ENCODE data around the gene GPATCH2.
"Not testable (repeated sequence)": the region's sequence is repeated elsewhere in the genome, so short reads cannot be mapped to it uniquely, and the experiment has no call there.

Gene GPATCH2

DNA sequence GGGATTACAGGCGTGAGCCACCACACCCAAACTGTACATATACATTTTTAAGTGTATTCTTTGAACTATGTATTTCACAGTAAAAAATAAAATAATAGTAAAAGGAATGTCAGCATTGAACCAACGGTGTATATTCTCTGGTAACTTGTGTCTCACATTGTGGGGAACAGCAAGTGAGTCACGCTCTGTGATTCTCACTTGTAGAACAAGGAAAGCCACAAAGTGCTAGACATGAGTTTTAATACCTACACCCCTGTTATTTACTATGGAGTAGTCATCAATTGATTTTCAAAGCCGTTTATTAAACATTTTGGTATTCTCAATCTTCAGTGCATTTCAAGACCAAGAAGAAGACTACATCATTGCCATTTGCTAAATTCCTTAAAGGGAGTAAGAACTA is 197.2 kb downstream of the GPATCH2 start:
- no peak for DNase-seq

DNA sequence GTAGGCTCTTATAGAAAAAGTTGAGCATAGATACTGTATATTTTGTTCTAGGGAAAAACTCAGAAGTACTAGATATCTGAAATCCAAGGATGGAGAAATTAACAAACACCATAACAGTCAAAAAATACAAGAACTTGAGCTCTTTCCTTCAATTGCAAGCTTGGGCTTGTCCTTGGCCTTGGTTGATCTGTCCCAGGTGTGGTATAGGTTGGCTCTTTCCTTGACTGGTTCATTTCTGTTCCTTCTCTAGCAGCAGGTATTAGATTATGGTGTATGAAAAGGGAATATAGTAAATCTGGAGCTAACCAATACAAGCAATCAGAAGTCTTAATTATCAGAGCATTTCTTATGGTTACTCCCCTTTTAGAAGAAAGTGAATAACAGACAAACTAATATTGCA is 198.6 kb downstream of the GPATCH2 start:
- no peak for DNase-seq

DNA sequence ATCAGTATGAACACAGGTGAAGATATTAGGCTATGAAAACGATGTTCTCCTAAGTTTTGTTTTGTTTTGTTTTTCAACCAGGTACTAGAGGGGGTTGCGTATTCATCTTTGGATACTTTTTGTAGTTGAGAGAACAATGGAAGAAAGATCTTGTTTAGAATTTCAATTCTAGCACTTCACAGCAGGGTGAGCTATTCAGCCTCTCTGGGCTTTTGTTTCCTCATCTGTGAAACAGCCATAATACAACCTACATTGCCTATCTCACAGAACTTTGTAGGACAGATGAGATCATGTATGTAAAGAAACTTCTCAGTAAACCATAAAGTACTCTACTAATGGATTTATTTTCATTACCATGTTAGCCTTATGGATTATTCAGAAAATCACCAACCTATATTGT is 199.5 kb downstream of the GPATCH2 start:
- DNase-seq, result no peak

DNA sequence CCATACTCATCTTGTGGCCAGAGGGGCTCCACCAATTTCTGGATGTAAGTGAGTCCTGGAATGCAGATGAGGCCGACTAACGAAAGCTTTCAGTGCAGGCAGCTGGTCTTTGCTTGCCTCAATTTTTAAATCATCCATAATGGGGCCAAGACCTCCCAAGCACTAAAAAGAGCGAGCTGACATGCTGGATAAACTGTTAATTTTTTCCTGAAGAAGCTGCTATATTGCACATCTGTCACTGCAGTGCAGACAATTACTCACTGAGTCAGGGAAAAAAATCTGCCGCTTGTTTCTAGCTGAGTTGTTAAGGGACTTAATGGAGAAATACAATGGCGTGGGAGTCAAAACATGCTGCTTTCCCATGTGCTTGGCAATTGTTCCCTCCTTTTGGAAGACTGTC is 205.5 kb downstream of the GPATCH2 start:
- peak; percentile 65 for DNase-seq

DNA sequence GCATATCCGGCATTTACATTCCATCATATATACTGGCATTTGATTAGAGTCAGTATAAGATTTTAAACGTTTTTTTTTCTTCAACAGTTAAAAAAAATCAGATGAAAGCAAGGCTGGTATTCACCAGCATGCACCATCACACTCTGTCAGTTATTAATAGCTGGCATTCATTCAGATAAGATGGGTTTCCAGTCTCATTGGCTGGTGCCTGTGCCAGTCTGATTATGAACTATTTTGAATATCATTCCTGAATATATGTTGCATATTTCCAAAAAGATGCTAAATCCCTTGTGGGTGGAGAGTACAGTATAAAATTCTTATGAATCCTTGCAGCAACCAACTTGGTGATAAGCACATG is 211.7 kb downstream of the GPATCH2 start:
- DNase-seq, result no peak

DNA sequence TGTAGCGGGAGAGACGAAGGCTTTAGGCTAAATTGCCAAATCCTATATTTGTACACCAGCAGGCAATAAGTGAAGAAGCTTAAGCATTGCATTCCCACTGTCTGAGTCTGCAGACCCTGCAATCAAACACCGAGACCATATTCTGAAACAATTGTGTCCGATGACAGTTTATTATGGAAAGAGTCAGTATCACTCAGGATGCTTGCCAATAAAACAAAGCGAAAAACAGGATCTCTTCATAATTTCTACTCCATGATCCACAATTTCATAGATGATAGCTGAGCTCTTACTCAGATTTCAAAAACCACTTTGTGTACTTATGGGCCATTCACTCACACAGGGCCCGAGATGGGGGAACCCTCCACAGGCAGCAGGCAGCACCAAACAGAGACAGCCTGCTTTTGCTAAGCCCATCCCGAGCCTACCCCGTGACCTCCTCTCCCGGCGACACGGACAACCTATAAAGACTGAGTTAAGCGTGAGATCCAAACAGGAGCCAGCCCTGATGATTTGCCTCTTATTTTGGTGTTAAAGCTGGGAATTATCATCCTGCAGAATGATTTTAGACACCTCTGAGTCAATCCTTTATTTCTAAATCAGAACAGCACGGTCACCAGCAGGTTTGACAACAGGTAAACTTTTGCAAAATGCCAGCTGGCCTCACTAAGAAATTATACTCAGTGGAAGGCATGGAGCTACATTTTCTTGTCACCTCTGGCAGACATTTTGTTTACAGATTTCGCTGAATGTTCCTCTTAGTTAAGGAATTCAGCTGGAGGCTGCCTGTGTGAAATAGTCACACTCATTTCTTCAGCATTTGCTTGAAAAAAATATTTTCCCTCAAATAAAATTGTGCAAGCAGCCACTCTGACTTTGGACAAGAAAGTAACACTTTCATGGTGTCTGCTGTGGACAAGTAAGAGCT is 212.4 kb downstream of the GPATCH2 start:
- DNase-seq, result no peak

DNA sequence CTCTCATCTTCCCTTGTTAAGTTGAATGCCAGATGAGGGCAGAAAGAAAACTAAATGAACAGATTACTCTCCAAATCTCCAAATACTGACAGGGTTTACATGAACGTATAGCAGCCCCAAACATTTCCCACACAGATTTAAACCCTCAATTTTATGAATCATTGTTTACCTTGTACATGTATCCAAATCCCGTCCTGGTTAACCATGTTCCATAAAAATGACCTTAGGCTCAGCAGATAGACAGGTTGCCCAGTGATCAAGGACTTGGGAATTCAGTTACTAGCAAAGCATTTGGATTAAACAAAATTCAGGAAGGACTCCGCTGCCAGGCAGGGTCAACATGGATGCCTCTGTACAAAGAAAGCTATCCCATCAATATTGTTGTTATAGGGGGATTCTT is 213.5 kb downstream of the GPATCH2 start:
- no peak for DNase-seq

DNA sequence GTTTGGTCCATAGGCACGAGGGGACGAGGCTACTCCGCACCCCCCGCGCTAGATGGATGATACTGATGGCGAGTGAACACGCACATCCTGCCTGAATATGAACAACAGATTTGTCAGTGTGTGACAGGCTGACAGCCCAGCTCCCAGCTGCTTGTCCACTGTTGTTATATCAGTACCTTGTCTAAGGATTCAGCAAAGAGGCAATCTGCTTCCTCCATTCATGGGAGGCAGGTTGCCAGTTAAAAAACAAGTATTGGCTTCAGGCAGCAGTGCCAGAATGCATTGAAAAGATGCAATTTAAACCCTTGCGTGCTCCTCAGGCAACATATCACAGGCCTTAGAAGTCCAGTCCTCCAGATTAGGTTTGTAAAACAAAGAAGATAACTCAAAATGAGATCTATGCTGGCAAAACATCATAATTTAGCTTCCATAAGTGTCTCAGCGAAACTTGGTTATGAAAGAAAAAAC is 223.3 kb downstream of the GPATCH2 start:
- DNase-seq, result no peak

DNA sequence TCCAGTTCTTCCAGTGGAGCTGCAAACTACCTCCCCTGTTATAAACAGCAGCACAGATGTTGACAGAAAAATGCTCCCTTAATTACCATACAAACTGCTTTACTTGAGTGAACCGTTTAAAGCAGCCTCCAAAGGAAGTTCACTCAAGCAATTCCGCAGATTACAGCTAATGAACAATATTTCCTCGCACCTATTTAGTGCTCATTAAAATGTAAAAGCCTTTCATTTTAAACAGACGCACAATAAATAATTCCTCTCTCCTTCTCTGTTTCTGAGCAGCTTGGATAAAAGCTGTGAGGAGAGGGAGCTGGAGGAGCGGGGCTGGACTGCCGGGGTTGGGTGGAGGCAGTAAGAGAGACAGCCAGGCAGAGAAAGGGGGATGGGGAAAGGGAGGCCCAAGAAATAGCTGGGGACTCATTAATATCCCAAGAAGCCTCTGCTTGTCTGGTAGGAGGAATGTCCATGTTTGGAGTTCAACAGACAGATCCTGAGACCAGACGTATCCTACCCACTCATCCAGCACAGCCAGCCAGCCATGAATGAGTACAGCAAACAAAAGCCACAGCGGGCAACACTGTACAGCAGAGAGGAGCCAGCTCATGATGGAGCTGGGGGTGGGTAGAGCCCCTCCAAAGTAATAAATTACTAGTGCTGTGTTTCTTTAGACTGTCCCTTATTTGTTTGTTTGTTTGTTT is 227.7 kb downstream of the GPATCH2 start:
- no peak for DNase-seq

DNA sequence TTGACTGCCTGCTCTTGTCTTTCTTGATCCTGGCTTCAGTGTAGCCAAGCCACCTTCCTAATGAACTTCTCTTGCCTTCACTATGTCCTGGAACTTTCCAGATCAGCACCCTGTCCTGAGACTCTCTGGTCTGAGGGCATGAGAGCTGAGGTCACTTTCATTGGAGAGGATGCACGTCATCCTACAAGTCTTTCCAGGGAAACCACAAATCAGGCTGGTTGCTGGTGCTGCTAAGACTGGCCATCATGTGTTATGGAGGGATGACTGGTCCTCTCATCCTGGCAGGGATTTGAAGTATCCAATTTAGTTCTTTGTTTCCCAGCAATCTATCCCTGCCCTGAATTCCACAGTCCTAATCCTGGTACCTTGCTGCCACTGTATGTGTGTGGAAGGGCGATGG is 228.6 kb downstream of the GPATCH2 start:
- DNase-seq, result no peak

DNA sequence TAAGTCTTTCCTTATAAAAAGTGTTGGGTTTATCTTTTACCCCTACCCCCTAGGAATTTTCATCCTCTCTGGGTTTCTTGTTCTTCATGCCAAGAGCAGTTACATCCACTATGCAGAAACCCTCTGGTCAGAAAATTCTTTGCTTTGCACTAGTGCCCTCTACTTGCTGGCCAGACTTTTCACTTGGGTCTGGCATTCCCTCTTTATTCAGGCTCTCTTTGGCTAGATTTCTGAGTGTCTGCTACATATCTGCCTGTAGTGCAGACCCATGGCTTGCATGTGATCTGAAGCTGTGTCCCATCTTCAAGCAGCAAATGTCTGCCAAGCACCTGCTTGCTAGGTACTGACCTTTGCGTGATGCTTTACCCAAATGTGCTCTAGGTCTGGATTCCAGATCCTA is 237.0 kb downstream of the GPATCH2 start:
- no peak for DNase-seq

DNA sequence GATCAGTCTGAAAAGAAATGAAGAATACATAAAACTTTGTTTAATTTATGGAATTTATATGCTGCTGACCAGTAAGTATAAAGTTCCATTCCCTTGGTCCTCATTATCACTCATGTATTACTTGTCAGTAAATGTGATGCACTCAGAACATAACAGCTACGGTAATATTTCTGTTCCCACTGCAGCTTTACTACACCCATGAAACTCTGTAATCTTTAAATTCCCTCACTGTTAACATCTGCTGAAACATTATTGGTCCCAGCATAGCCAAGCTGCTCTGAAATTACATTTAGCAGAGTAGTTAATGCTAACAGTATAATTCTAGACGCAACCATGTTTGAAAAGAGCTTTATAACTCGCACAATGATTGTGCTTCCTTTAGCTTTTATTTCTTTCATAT is 238.4 kb downstream of the GPATCH2 start:
- DNase-seq, result no peak

DNA sequence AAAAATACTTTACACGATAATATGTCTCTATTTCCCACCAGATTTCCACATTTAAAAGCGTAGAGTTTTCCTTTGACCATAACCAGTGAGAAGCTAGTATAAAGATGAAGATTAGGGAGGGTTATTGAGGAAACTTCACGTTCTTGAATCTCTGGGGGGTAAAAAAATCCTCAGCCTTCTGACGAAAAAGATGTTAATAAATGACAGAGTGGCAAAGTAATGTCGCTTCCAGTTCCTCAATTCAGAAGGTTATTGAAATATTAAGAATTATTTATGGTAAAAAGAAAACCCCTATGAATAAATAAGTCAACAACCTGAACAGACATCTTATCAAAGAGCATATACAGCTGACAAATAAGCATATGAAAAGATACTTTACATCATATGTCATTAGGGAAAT is 241.0 kb downstream of the GPATCH2 start:
- no peak for DNase-seq

DNA sequence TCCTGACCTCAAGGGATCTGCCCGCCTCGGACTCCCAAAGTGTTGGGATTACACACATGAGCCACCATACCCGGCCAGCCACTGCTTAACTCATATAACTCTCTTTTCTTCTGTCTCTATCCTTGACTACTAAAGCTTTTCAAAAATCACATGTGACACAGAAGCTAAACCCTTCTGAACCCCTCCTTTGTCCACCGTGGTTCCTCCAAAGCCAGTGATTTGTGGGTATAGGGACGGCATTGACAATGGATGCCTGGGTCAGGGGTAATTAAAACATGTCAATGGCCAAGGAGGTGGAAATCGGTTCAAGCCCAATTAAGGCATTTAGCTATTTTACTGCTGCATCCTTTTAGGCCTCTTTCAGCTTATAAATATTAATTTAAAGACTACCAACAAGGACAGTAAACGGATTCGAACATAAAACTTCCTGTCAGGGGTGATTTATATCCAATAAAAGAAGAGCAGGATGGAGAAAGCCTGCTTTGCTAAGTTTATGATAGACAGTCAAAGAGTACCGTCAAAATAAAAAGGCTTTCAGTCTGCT is 242.3 kb downstream of the GPATCH2 start:
- no peak for DNase-seq

DNA sequence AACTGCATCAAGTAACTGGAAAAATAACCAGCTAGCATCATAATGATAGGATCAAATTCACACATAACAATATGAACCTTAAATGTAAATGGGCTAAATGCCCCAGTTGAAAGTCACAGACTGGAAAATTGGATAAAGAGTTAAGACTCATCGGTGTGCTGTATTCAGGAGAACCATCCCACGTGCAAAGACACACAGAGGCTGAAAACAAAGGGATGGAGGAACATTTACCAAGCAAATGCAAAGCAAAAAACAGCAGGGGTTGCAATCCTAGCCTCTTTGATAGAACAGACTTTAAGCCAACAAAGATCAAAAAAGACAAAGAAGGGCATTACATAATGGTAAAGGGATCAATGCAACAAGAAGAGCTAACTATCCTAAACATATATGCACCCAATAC is 249.1 kb downstream of the GPATCH2 start:
- DNase-seq, result not testable (repeated sequence)

DNA sequence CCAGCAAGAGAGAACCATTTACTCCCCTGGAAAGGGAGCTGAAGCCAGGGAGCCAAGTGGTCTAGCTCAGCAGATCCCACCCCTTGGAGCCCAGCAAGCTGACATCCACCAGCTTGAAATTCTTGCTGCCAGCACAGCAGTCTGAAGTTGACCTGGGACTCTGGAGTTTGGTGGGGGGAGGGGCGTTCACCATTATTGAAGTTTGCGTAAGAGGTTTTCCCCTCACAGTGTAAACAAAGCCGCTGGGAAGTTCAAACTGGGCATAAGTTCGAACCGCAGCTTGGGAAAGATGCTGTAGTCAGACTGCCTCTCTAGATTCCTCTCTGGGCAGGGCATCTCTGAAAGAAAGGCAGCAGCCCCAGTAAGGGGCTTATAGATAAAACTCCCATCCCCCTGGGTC is 251.1 kb downstream of the GPATCH2 start:
- not testable (repeated sequence) for DNase-seq

DNA sequence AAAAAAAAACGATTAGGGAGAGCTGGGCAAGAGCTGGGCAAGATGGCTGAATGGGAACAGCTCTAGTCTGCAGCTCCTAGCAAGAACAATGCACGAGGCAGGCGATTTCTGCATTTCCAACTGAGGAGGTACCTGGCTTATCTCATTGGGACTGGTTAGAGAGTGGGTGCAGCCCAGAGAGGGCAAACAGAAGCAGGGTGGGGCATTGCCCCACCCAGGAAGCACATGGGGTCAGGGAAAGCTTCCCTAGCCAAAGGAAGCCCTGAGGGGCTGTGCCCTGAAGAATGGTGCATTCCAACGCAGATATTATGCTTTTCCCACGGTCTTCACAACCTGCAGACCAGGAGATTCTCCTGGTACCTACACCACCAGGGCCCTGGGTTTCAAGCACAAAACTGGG is 251.6 kb downstream of the GPATCH2 start:
- DNase-seq, result no peak

All from fibroblast of skin of abdomen (primary cell).